Mesothelial cell of epicardium (in vitro differentiated cells): ENCODE measurements around the gene MYO1D. TPM values are rescaled to one million over a fixed set of nuclear protein-coding genes. Genes with fewer than 3 reads are reported as not detected.

Source experiments
- DNase-seq, 2 experiments: peaks; one replicate each; pipeline ENCODE4 v3.0.0; 2021; ENCODE audit warnings: low spot score in 2 of 2; ENCODE audit not compliant: unreplicated experiment in 2 of 2
- H3K27ac Mint-ChIP-seq: 2 replicates; pipeline ENCODE4 v1.8.0; 2021; ENCODE audit warnings: mixed read lengths
- H3K27me3 Mint-ChIP-seq: 2 replicates; pipeline ENCODE4 v1.8.0; 2021; ENCODE audit warnings: low read depth, mixed read lengths
- H3K36me3 Mint-ChIP-seq: 2 replicates; pipeline ENCODE4 v1.8.0; 2021; ENCODE audit warnings: mixed read lengths
- H3K4me1 Mint-ChIP-seq: 2 replicates; pipeline ENCODE4 v1.8.0; 2021; ENCODE audit warnings: mixed read lengths
- H3K4me3 Mint-ChIP-seq: 2 replicates; pipeline ENCODE4 v1.8.0; 2021; ENCODE audit warnings: mild to moderate bottlenecking, moderate library complexity, mixed read lengths
- H3K9me3 Mint-ChIP-seq: 2 replicates; pipeline ENCODE4 v1.8.0; 2021; ENCODE audit warnings: mixed read lengths
- CTCF ChIP-seq: fragments of 200-600 bp; sonication (generic); IDR thresholded peaks from one replicate; pipeline ENCODE4 v1.5.0; 2021; ENCODE audit warnings: antibody characterized with exemption; ENCODE audit not compliant: unreplicated experiment
- total RNA-seq: library from RNA; stranded (reverse); gene quantifications from 3 replicates; pipeline ENCODE4 v1.2.1, GENCODE V29; 2021

Gene MYO1D
- total RNA-seq, 1 donor from 2014 or later = 48.6 TPM

GRCh38 chr17:32870969-32871368 is 6.0 kb downstream of the MYO1D start:
- H3K9me3 Mint-ChIP-seq = no peaks in the 10 kb centered on the region
- no peak overlapping the region for H3K27ac Mint-ChIP-seq
- H3K4me1 Mint-ChIP-seq = peaks cover 21% of the 10 kb centered on the region
- no peaks in the 10 kb centered on the region for H3K27me3 Mint-ChIP-seq
- no peak for TF ChIP-seq CTCF
- H3K36me3 Mint-ChIP-seq = no peaks in the 10 kb centered on the region
- no peak overlapping the region for H3K4me3 Mint-ChIP-seq
- DNase-seq = no peak

- Mint-ChIP-seq H3K36me3 (no peaks in the 10 kb centered on the region), H3K27ac (no peak overlapping the region)
Observed at GRCh38 chr17:32870027-32870670, 6.8 kb downstream of the MYO1D start.

GRCh38 chr17:32869345-32870026 is 7.4 kb downstream of the MYO1D start:
- no peaks in the 10 kb centered on the region for H3K36me3 Mint-ChIP-seq
- no peaks in the 10 kb centered on the region for H3K9me3 Mint-ChIP-seq
- peaks cover 14% of the 10 kb centered on the region for H3K4me1 Mint-ChIP-seq
- no peaks in the 10 kb centered on the region for H3K27me3 Mint-ChIP-seq
- DNase-seq = no peak
- H3K4me3 Mint-ChIP-seq = no peak overlapping the region
- TF ChIP-seq CTCF = no peak
- no peak overlapping the region for H3K27ac Mint-ChIP-seq

More at GRCh38 chr17:32870027-32870670, 6.8 kb downstream of the MYO1D start:
- no peak for TF ChIP-seq CTCF
- Mint-ChIP-seq H3K27me3 (no peaks in the 10 kb centered on the region), H3K9me3 (no peaks in the 10 kb centered on the region), H3K4me3 (no peak overlapping the region), H3K4me1 (peaks cover 15% of the 10 kb centered on the region)
- no peak for DNase-seq

- no peaks in the 10 kb centered on the region for H3K27me3 Mint-ChIP-seq
- H3K36me3 Mint-ChIP-seq = no peaks in the 10 kb centered on the region
- TF ChIP-seq CTCF = no peak
- no peak for DNase-seq
- no peak overlapping the region for H3K27ac Mint-ChIP-seq
- H3K4me1 Mint-ChIP-seq = peaks cover 29% of the 10 kb centered on the region
- H3K9me3 Mint-ChIP-seq = no peaks in the 10 kb centered on the region
- no peak overlapping the region for H3K4me3 Mint-ChIP-seq
Observed at GRCh38 chr17:32865141-32865540, 11.8 kb downstream of the MYO1D start.

- TF ChIP-seq CTCF = no peak
Observed at GRCh38 chr17:32863559-32863958, 13.4 kb downstream of the MYO1D start.

More at GRCh38 chr17:32863559-32863958, 13.4 kb downstream of the MYO1D start:
- no peaks in the 10 kb centered on the region for H3K36me3 Mint-ChIP-seq
- H3K27me3 Mint-ChIP-seq = no peaks in the 10 kb centered on the region
- H3K4me3 Mint-ChIP-seq = no peak overlapping the region
- peak overlapping the region; percentile 94 for H3K27ac Mint-ChIP-seq
- peaks cover 37% of the 10 kb centered on the region for H3K4me1 Mint-ChIP-seq
- no peaks in the 10 kb centered on the region for H3K9me3 Mint-ChIP-seq
- no peak for DNase-seq
